Thyroid gland (tissue), 4 donors: Measurements from ENCODE around the gene HTR7.

Source experiments
- CTCF ChIP-seq, 6 experiments: fragments of 200-600 bp in 3 of 6; fragments of 450-650 bp in 3 of 6; sonication (generic) in 3 of 6; IDR thresholded peaks; one replicate each; pipeline ENCODE4 v1.5.1; 2016 to 2019; ENCODE audit warnings: antibody characterized with exemption in 6 of 6, mild to moderate bottlenecking in 2 of 6, inconsistent platforms in 1 of 6, moderate library complexity in 1 of 6
- POLR2A ChIP-seq, 2 donors: fragments of 450-650 bp; IDR thresholded peaks; one replicate each; pipeline ENCODE4 v1.6.1; 2017; ENCODE audit warnings: antibody characterized with exemption in 2 of 2, mild to moderate bottlenecking in 2 of 2, moderate library complexity in 1 of 2

GRCh38 chr10:90889636-90890035 lies 31.8 kb upstream of the HTR7 start:
- TF ChIP-seq CTCF (IDR thresholded peaks at IDR 0.05) = no peak
- no peak for TF ChIP-seq POLR2A (IDR thresholded peaks at IDR 0.05)
